GM20000 (cell line): ENCODE measurements around the gene RPL9.

Source experiments
- DNase-seq: peaks from one replicate; pipeline ENCODE4 v3.0.0; 2012; ENCODE audit warnings: low spot score
- CTCF ChIP-seq: IDR thresholded peaks from 2 replicates; pipeline ENCODE4 v1.5.1; 2012; ENCODE audit warnings: mild to moderate bottlenecking, control low read depth; ENCODE audit errors: extremely low read depth, missing control alignments

RPL9 gene

DNA sequence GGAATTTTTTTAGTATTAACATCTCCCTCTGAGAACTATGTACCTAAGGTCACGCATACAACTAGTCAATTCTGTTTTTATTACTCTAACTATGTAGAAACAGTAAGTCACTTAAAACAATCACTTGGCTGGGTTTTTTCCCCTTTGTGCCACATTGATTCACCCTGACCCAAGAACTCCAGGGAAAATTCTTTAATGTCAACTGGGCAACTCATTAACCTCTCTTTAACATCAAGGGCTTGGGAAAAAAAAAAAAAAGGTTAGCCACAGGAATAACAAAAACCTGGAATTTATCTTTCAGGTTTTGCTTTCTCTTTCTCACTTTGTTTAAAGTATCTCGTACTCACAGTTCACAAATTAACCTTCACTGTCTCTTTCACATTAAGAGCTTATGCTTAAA lies 8.1 kb downstream of the RPL9 start:
- DNase-seq, result no peak
- TF ChIP-seq CTCF, result no peak

DNA sequence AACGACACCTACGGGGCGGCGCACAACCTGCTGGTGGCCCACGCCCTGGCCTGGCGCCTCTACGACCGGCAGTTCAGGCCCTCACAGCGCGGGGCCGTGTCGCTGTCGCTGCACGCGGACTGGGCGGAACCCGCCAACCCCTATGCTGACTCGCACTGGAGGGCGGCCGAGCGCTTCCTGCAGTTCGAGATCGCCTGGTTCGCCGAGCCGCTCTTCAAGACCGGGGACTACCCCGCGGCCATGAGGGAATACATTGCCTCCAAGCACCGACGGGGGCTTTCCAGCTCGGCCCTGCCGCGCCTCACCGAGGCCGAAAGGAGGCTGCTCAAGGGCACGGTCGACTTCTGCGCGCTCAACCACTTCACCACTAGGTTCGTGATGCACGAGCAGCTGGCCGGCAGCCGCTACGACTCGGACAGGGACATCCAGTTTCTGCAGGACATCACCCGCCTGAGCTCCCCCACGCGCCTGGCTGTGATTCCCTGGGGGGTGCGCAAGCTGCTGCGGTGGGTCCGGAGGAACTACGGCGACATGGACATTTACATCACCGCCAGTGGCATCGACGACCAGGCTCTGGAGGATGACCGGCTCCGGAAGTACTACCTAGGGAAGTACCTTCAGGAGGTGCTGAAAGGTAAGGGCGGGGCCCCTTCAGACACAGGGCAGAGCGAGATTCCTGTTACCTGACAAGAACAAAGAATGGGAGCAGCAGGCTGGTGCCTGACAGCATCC lies 11.7 kb downstream of the RPL9 start:
- peak; percentile 81 for DNase-seq
- peak; percentile 30 for TF ChIP-seq CTCF

- no peak for TF ChIP-seq CTCF
- DNase-seq, result no peak
Observed at GRCh38 chr4:39446483-39446841, 12.3 kb downstream of the RPL9 start.

DNA sequence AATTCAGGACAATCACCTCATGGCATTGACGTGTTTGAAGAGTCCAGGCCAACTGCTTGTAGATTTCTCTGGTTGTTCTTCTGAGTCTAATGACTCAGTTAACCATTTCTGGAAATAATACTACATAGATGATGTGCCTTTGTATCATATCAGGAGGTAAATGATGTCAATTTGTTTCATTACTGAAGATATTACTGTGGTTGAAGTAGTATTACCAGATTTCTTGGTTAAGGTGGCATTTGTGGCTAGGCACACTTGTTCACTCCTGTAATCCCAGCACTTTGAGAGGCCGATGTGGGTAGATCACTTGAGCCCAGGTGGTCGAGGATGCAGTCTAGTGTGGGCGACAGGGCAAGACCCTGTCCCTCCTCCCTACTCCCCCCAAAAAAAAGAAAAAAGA lies 15.7 kb downstream of the RPL9 start:
- TF ChIP-seq CTCF, result no peak

DNA sequence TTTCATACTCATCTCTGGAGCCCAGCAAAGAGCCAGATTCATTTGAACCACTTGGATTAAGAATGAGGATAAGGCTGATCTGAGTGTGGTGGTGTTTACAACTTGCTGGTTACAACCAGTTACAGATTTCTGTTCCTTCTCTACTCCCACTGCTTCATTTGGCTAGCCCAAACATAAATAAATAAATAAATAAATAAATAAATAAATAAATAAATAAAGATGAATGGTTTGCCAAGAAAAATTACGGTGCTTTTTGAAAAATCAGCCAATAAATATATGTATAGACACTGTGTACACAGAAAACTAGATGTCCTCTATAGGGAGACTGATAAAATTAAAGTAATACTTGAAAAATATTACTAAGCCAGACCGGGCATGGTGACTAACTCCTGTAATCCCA lies 17.1 kb downstream of the RPL9 start:
- no peak for DNase-seq
- TF ChIP-seq CTCF, result no peak

More for the DNA sequence above, 15.7 kb downstream of the RPL9 start:
- no peak for DNase-seq

- DNase-seq, result no peak
- no peak for TF ChIP-seq CTCF
Observed at GRCh38 chr4:39435659-39436563, 22.8 kb downstream of the RPL9 start.

- TF ChIP-seq CTCF, result no peak
- DNase-seq, result no peak
Observed at GRCh38 chr4:39433878-39434492, 24.7 kb downstream of the RPL9 start.
